Measurements from ENCODE around the gene SBK3.

DNA sequence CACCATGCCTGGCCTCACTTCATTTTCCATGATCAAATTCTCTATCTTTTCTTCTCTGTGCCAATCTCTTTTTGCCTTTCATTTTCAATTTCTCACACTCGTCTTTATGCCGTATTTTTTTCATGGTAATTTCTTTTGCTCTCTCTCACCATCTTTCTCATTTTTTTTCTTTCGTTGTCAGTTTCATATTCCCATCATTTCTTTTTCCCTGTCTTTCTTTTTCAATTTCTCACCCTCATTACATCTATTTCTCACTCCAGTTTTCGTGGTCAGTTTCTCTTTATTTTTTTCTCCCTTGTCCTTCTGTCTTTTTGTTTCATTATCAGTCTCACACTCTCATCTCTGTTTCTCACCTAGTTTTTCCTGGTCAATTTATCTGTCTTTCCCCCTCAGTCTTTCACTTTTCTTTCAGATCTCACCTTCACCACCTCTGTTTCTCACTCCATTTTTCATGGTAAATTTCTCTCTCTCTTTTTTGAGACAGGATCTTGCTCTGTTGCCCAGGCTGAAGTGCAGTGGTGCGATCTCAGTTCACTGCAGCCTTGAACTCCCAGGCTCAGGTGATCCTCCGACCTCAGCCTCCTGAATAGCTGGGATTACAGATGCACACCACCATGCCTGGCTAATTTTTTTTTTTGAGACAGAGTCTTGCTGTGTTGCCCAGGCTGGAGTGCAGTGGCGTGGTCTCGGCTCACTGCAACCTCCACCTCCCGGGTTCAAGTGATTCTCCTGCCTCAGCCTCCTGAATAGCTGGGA, 43.0 kb downstream of the SBK3 start:
- TF ChIP-seq, protein P1, sequence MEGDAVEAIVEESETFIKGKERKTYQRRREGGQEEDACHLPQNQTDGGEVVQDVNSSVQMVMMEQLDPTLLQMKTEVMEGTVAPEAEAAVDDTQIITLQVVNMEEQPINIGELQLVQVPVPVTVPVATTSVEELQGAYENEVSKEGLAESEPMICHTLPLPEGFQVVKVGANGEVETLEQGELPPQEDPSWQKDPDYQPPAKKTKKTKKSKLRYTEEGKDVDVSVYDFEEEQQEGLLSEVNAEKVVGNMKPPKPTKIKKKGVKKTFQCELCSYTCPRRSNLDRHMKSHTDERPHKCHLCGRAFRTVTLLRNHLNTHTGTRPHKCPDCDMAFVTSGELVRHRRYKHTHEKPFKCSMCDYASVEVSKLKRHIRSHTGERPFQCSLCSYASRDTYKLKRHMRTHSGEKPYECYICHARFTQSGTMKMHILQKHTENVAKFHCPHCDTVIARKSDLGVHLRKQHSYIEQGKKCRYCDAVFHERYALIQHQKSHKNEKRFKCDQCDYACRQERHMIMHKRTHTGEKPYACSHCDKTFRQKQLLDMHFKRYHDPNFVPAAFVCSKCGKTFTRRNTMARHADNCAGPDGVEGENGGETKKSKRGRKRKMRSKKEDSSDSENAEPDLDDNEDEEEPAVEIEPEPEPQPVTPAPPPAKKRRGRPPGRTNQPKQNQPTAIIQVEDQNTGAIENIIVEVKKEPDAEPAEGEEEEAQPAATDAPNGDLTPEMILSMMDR (conservative IDR thresholded peaks at IDR 0.05; ENCODE audit: low read length) = no peak
- no peak for TF ChIP-seq EZH2phosphoT487 (IDR thresholded peaks at IDR 0.05; ENCODE audit: borderline replicate concordance, low read depth, low read length)
